ENCODE results near the gene ZNF57. TPM values are rescaled to one million over a fixed set of nuclear protein-coding genes. Genes with fewer than 3 reads are reported as not detected.

ZNF57 gene
- total RNA-seq: 1 to 10 TPM; 3.0 to 3.6 TPM
- polyA plus RNA-seq: 1 to 10 TPM; 1.7 to 2.9 (median 1.8) TPM
- 1.5 to 11.2 (median 6.0) reads per million in 6 experiments for total RNA-seq

DNA sequence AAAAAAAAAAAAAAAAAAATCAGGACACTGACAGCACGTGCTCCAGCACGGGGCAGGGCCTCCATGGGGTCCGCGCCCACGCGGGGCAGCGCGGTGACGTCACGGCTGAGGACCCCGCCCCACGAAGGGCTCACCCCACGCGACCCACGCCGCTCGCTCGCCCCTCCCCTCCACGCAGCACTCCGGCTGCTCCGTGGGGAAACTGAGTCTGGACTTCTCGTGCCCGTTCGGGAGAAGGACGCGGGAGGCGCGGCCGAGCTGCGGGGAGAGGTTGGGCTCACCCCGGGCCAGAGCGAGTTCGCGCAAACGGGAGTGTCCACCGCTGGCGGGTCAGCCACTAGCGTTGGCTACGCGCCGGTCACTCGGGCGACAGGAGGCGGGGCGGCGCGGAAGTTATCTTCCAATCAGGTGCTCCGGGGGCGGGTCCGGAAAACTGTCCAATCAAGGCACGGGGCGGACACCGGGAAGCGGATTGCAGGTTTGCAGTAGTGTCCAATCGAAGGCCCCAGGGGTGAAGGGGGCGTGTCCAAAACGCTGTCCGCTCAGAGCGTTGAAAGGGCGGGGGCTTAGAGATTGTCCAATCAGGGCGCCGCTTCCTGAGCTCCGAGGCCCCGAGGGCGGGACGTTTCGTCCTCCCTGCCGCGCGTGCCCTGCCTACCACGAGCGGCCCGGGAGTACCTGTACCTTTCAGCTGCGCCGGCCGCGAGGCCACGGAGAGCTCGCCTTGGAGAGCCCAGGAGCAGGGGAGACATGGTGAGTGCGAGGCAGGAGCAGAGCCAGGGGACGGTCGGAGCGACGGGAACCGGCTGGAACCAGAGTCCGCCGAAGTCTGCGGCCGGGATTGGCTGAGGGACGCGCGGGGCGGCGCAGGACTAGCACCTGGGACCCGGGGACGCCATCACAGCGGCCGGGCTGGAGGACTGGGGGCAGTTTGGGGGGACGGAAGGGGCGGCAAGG, at the start of gene ZNF57:
Gene ZNF57 (plus strand): TSS at position 633 of the 957 bp plus-strand sequence. CDS start 118 bp downstream, at position 751.
- peak; percentile 87 to 99 (median 96) for DNase-seq
- ATAC-seq: peak; percentile 97 to 98
- Mint-ChIP-seq H3K4me1 (peaks cover 8 to 30% (median 24%) of the 10 kb centered on the region in 4 donors), H3K4me3 (peak within 1 kb of the TSS; percentile 95 to 100 (median 98)), H3K36me3 (peaks cover 0 to 5% (median 0%) of the 10 kb centered on the region in 3 donors), H3K27me3 (no peaks in the 10 kb centered on the region), H3K27ac (peak within 1 kb of the TSS; percentile 82 to 98 (median 92)), H3K9me3 (peaks cover 0 to 23% (median 3%) of the 10 kb centered on the region in 9 donors)
- POLR2A ChIA-PET: interaction anchor here (0.6 to 1.1 kb wide), 4 partner anchors 50 to 423 kb away, joined by 3 to 7 read pairs (median 4); partner anchors contain the start of genes THOP1 and ZNF555

DNA sequence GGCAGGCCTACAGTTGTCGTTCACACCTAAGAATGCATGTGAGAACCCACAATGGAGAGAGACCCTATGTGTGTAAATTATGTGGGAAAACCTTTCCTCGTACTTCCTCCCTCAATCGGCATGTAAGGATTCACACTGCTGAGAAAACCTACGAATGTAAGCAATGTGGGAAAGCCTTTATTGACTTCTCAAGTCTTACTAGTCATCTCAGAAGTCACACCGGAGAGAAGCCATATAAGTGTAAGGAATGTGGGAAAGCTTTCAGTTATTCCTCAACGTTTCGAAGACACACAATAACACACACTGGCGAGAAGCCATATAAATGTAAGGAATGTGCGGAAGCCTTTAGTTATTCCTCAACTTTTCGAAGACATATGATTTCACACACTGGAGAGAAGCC, 48.1 kb upstream of the ZNF57 start:
- H3K4me1 Mint-ChIP-seq: peaks cover 10 to 45% (median 27%) of the 10 kb centered on the region in 4 donors
- H3K36me3 Mint-ChIP-seq: peaks cover 43 to 50% (median 47%) of the 10 kb centered on the region in 3 donors
- no peak for DNase-seq
- POLR2A ChIA-PET: no interaction called here
- no peaks in the 10 kb centered on the region for H3K27me3 Mint-ChIP-seq
- H3K27ac Mint-ChIP-seq: no peak overlapping the region
- peaks cover 0 to 60% (median 38%) of the 10 kb centered on the region in 9 donors for H3K9me3 Mint-ChIP-seq
- ATAC-seq: no peak
- peak overlapping the region in 1 of 10 donors; percentile 15 for H3K4me3 Mint-ChIP-seq

DNA sequence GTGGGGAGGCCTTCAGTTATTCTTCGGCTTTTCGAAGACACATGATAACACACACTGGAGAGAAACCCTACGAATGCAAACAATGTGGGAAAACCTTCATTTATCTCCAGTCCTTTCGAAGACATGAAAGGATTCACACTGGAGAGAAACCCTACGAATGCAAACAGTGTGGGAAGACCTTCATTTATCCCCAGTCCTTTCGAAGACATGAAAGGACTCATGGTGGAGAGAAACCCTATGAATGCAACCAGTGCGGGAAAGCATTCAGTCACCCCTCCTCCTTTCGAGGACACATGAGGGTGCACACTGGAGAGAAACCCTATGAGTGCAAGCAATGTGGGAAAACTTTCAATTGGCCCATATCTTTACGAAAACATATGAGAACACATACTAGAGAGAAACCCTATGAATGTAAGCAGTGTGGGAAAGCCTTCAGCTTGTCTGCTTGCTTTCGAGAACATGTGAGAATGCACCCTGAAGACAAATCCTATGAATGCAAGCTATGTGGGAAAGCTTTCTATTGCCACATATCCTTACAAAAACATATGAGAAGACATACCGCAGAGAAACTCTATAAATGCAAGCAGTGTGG, 47.6 kb upstream of the ZNF57 start:
- no peak overlapping the region for H3K27ac Mint-ChIP-seq
- DNase-seq (no peak), ATAC-seq (no peak)
- H3K4me3 Mint-ChIP-seq: no peak overlapping the region
- POLR2A ChIA-PET: no interaction called here
- H3K27me3 Mint-ChIP-seq: no peaks in the 10 kb centered on the region
- peaks cover 10 to 51% (median 27%) of the 10 kb centered on the region in 4 donors for H3K4me1 Mint-ChIP-seq
- H3K36me3 Mint-ChIP-seq: peaks cover 43 to 49% (median 47%) of the 10 kb centered on the region in 3 donors
- peaks cover 0 to 59% (median 38%) of the 10 kb centered on the region in 9 donors for H3K9me3 Mint-ChIP-seq

DNA sequence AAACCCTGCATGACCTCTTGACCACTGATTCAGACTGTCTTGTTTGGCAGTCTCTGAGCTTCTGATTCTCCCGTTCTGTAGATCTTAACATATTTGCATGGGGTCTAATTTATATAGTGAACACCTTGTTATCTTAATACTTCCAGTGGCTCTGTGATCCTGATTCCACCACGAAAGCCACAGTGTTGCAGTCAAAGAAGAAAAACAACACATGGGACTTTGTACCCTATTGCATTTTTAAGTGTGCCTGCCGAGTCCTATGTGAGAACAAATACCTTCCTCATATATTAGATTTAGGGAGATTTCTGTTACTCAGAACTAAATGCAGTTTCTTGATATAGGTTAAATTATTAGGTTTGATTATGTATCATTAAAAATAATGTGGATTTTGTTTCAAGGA, 45.9 kb upstream of the ZNF57 start:
- Mint-ChIP-seq H3K36me3 (peaks cover 43 to 47% (median 46%) of the 10 kb centered on the region in 3 donors), H3K4me1 (peaks cover 12 to 56% (median 27%) of the 10 kb centered on the region in 4 donors), H3K4me3 (no peak overlapping the region), H3K27me3 (no peaks in the 10 kb centered on the region), H3K27ac (no peak overlapping the region), H3K9me3 (peaks cover 0 to 59% (median 38%) of the 10 kb centered on the region in 9 donors)
- no peak for DNase-seq
- POLR2A ChIA-PET: interaction anchor here (0.6 to 1.1 kb wide), 2 partner anchors 16 to 205 kb away, joined by 3 to 7 read pairs; no protein-coding TSS in a partner anchor
- ATAC-seq: no peak

DNA sequence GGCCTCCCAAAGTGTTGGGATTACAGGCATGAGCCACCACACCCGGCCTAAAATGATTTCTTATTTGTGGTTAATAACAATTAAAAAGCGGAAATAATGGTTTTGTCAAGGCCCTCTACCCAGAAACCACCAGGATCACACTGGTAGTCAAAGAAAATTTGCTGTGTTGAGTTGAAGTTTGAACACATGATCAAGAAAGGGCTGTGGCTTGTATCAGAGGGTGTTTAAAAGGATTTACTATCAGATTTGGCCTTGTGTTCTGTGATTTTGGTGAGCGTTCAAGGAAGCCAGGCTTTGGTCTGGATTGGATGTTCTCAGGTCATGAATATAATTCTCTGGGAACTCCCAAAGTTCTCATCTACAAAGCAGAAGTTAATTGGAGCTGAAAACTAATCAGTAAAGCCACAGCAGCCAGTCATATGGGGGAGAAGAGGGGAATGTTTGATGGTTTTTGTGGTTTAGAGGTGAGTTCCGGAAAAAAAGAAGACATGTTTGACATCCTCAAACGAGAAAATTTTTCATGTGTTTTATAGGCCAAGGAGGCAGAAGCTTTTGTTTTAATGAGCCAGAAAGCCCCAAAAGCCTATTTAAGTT, 44.2 kb upstream of the ZNF57 start:
- DNase-seq: peak in 7 of 10 donors; percentile 27 to 86 (median 51)

DNA sequence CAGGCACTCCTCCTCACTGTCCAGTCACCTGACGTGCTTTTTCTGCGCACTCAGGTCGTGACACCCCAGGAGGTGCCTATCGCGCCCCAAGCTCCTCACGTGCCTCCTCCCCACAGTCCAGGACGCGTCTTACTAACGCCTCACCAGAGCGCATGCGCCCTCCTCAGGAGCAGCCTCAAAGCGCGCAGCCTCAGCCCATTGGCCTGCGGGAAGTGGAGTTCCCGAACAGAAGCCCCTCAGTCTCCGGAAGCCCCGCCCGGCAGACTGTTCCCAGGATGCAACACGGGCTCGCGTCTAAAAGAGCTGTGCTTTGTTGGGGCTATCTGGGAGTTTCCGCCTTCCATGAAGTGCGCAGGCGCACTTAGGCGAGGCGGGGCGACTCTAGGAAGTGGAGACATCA, 41.9 kb upstream of the ZNF57 start:
- Mint-ChIP-seq H3K27ac (peak overlapping the region in 1 of 10 donors; percentile 70), H3K36me3 (peaks cover 6 to 11% (median 10%) of the 10 kb centered on the region in 3 donors), H3K27me3 (no peaks in the 10 kb centered on the region), H3K4me1 (peaks cover 10 to 46% (median 17%) of the 10 kb centered on the region in 4 donors), H3K9me3 (peaks cover 0 to 21% (median 12%) of the 10 kb centered on the region in 9 donors), H3K4me3 (no peak overlapping the region)
- no peak for DNase-seq
- no peak for ATAC-seq
- POLR2A ChIA-PET: interaction anchor here (0.9 to 1.1 kb wide), 3 partner anchors 18 to 39 kb away, joined by 3 to 6 read pairs (median 3); partner anchors contain the start of genes ZNF554 and ZNF555

More for the DNA sequence above, 44.2 kb upstream of the ZNF57 start:
- POLR2A ChIA-PET: interaction anchor here (0.5 to 2.0 kb wide), 5 partner anchors 10 to 381 kb away, joined by 3 to 9 read pairs (median 3); partner anchors contain the start of genes GADD45B and ZNF555
- peaks cover 10 to 48% (median 17%) of the 10 kb centered on the region in 4 donors for H3K4me1 Mint-ChIP-seq
- peak overlapping the region; percentile 3 to 93 (median 82) for H3K27ac Mint-ChIP-seq
- peak; percentile 90 to 93 for ATAC-seq
- peaks cover 29 to 33% (median 33%) of the 10 kb centered on the region in 3 donors for H3K36me3 Mint-ChIP-seq
- peak overlapping the region in 9 of 10 donors; percentile 46 to 79 (median 75) for H3K4me3 Mint-ChIP-seq
- H3K9me3 Mint-ChIP-seq: peaks cover 0 to 44% (median 30%) of the 10 kb centered on the region in 9 donors
- H3K27me3 Mint-ChIP-seq: no peaks in the 10 kb centered on the region

DNA sequence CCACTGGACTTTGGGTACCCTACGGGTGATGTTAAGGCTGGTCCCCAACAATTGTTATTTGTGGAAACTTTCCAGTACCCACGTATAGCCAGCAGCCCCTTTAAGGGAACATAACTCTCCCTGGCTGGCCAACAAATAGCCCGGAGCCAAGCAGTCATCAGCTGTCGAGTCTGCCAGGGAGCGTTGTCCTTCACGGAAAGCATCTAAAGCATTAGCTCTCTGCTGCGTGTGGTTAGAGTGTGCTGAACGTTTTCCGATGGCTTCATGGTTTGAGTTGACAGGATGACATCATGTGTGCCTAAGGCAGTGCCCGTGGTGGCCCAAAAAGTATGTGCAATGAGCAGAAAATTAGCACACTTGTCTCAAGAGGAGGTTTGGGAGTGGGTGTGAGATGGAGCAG, 36.9 kb upstream of the ZNF57 start:
- ATAC-seq: no peak
- no peak overlapping the region for H3K27ac Mint-ChIP-seq
- peaks cover 0 to 2% (median 0%) of the 10 kb centered on the region in 9 donors for H3K9me3 Mint-ChIP-seq
- POLR2A ChIA-PET: interaction anchor here (0.6 kb wide), 1 partner anchor 87 kb away, joined by 3 read pairs; no protein-coding TSS in a partner anchor
- no peaks in the 10 kb centered on the region for H3K36me3 Mint-ChIP-seq
- H3K27me3 Mint-ChIP-seq: peaks cover 0 to 6% (median 3%) of the 10 kb centered on the region in 5 donors
- peaks cover 0 to 16% (median 6%) of the 10 kb centered on the region in 4 donors for H3K4me1 Mint-ChIP-seq
- H3K4me3 Mint-ChIP-seq: no peak overlapping the region
- no peak for DNase-seq

DNA sequence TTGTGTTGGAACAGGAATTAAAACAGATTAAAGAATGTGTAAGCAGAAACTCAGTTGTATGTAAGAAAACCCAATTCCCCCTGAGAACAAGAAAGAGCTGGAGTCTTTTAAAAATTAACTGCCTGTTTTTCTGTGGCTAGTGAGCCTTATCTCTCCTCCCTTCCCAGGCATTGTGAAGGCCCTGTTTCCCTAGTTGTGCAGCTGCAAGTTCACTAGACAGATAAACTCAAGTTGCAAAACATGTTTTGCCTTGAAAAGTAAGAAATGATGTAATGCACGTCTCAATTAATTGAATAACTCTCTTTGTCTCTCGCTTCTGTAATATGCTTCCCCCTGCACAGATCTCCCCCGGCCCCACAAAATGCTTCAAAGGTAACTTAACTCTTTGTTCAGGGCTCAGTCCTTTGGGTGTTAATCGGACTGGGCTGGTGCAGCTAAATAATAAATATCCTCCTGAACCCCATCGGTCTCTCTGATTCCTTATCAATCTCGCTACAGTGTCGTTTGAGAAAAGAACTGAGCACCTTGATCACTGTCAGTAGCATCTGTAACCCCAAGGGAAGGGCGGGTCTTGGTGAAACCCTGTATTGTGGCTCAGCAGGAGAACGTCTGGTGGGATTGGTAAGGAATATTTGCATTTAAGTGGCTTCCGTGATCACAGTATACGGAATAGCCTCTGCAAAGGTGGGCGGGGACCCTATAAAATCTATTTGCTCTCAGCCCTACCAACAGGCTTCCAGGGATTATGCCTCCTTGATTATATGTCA, 35.2 kb upstream of the ZNF57 start:
- POLR2A ChIA-PET: interaction anchor here (1.7 kb wide), 1 partner anchor 51 kb away, joined by 3 read pairs; no protein-coding TSS in a partner anchor
- H3K9me3 Mint-ChIP-seq: no peaks in the 10 kb centered on the region
- H3K27me3 Mint-ChIP-seq: peaks cover 0 to 6% (median 3%) of the 10 kb centered on the region in 5 donors
- H3K36me3 Mint-ChIP-seq: no peaks in the 10 kb centered on the region
- H3K4me3 Mint-ChIP-seq: peak overlapping the region in 1 of 10 donors; percentile 11
- H3K27ac Mint-ChIP-seq: peak overlapping the region in 1 of 10 donors; percentile 37
- peaks cover 0 to 9% (median 4%) of the 10 kb centered on the region in 4 donors for H3K4me1 Mint-ChIP-seq
- ATAC-seq (no peak), DNase-seq (no peak)

DNA sequence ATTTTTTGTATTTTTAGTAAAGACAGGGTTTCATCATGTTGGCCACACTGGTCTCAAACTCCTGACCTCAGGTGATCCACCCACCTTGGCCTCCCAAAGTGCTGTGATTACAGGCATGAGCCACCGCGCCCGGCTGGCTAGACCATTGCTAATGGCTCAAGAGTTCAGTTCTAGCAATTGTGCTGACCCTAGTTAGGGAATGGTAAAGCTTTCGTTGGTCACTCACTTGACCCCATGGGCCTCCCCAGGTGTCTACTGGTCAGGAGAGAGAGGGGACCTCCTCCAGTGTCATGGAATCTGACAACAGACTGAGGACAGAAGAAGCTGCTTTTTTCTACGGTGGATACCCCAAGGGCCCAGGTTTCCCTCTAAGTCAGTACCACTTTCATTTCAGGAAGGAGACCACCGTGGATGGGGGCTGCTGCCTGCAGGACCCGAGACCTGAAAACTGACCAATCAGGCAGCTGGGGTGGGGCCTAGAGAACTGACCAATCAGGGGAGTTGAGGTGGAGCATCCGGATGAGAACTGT, 34.2 kb upstream of the ZNF57 start:
- H3K9me3 Mint-ChIP-seq: no peaks in the 10 kb centered on the region
- peaks cover 1 to 9% (median 6%) of the 10 kb centered on the region in 4 donors for H3K4me1 Mint-ChIP-seq
- DNase-seq (no peak), ATAC-seq (no peak)
- H3K36me3 Mint-ChIP-seq: no peaks in the 10 kb centered on the region
- POLR2A ChIA-PET: interaction anchor here (1.1 kb wide), 2 partner anchors 10 to 19 kb away, joined by 3 read pairs; no protein-coding TSS in a partner anchor
- no peak overlapping the region for H3K4me3 Mint-ChIP-seq
- H3K27me3 Mint-ChIP-seq: peaks cover 0 to 6% (median 3%) of the 10 kb centered on the region in 5 donors
- peak overlapping the region in 1 of 10 donors; percentile 71 for H3K27ac Mint-ChIP-seq

DNA sequence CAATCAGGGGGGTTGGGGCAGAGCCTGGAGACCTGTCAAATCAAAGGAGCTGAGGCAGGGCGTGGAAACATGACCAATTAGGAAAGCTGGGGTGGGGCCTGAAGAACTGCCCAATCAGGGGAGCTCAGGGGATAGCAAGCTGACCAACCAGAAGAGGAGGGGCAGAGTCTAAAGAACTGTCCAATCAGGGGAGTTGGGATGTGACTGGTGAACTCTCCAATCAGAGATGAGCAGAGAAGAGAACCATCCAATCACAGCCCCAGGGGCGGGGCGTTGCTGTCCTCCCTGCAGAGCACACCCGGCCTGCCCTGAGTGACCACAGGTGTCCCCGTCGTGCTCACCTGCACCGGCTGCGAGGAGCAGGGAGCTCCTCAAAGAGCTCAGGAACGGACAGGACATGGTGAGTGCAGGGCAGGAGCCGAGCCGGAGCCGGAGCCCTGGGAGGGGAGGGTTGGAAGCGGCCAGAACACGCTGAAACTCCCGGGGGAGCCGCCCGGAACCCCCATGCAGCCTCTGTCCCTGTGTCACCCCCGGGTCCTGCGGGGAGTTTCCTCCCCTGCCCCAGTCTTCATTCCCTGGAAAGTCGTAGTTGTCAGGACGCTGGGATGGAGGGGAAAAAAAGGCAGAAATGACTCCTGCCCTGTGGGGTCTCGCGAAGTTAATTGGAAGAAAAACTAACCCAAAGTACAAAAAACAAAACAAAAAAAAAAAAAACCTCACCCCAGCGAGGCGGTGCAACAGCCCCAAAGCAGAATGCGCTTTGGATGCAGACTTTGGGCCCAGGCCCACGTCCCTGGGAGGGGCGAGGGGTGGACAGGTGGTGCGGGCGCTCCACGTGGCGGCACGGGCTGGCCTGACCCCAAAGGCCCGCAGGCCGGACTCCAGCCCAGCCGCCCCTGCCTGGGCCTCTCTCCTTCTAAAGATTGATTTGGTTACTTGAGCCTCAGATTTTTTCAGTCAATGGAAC, 33.4 kb upstream of the ZNF57 start, which contains the start of gene ZNF556:
Gene ZNF556 (plus strand): TSS at position 311 of the 967 bp plus-strand sequence. CDS start 87 bp downstream, at position 398.
- Mint-ChIP-seq H3K9me3 (no peaks in the 10 kb centered on the region), H3K27ac (peak within 1 kb of the TSS in 1 of 10 donors; percentile 71), H3K36me3 (no peaks in the 10 kb centered on the region), H3K4me3 (no peak within 1 kb of the TSS), H3K27me3 (peaks cover 0 to 6% (median 3%) of the 10 kb centered on the region in 5 donors), H3K4me1 (peaks cover 4 to 13% (median 7%) of the 10 kb centered on the region in 4 donors)
- ATAC-seq (no peak), DNase-seq (no peak)
- POLR2A ChIA-PET: interaction anchor here (1.1 kb wide), 2 partner anchors 10 to 18 kb away, joined by 3 read pairs; no protein-coding TSS in a partner anchor

Measured in naive thymus-derived CD8-positive, alpha-beta T cell (primary cell).